Osteoblast (primary cell): ENCODE measurements around the gene INO80B. TPM values are rescaled to one million over a fixed set of nuclear protein-coding genes. Genes with fewer than 3 reads are reported as not detected.
A peak's percentile ranks its signal among the peaks of the same experiment; 100 is the strongest.

Experiments used
- DNase-seq: peaks from one replicate; pipeline ENCODE4 v3.0.0; 2011; ENCODE audit warnings: low spot score, mixed read lengths; ENCODE audit not compliant: insufficient read length; ENCODE audit errors: missing footprints
- H2AFZ ChIP-seq: 2 replicates; pipeline ENCODE4 v1.6.0; 2011; ENCODE audit warnings: mild to moderate bottlenecking, low read length
- H3K27ac ChIP-seq: 2 replicates; pipeline ENCODE4 v1.5.1; 2011; ENCODE audit warnings: mild to moderate bottlenecking, low read depth, low read length, moderate library complexity
- H3K27me3 ChIP-seq: 2 replicates; pipeline ENCODE4 v1.6.0; 2012; ENCODE audit warnings: mild to moderate bottlenecking, control low read depth, inconsistent platforms, low read length, moderate library complexity; ENCODE audit not compliant: insufficient read depth
- H3K36me3 ChIP-seq: 2 replicates; pipeline ENCODE4 v1.5.1; 2011; ENCODE audit warnings: mild to moderate bottlenecking, low read length, control low read depth, moderate library complexity; ENCODE audit not compliant: insufficient read depth
- H3K4me1 ChIP-seq: 2 replicates; pipeline ENCODE4 v1.5.1; 2011; ENCODE audit warnings: mild to moderate bottlenecking, low read length, control low read depth, moderate library complexity; ENCODE audit not compliant: insufficient read depth
- H3K4me2 ChIP-seq: 2 replicates; pipeline ENCODE4 v1.6.0; 2011; ENCODE audit warnings: mild to moderate bottlenecking, low read length; ENCODE audit not compliant: insufficient read depth
- H3K4me3 ChIP-seq: fragments of 200-600 bp; sonication (generic); 3 replicates; pipeline ENCODE4 v1.5.1; 2012; ENCODE audit warnings: mild to moderate bottlenecking, low read length, inconsistent platforms; ENCODE audit not compliant: insufficient read depth
- H3K79me2 ChIP-seq: 2 replicates; pipeline ENCODE4 v1.6.0; 2012; ENCODE audit warnings: mild to moderate bottlenecking, low read length, control low read depth, inconsistent platforms; ENCODE audit not compliant: insufficient read depth
- H3K9me3 ChIP-seq: 2 replicates; pipeline ENCODE4 v1.5.1; 2011; ENCODE audit warnings: low read depth, low read length, control low read depth
- H4K20me1 ChIP-seq: 2 replicates; pipeline ENCODE4 v1.6.0; 2012; ENCODE audit warnings: mild to moderate bottlenecking, low read length, control low read depth; ENCODE audit not compliant: insufficient read depth
- total RNA-seq: library from RNA; depleted of rRNA; stranded (reverse); fragments of >200 nt; gene quantifications from 2 replicates; pipeline ENCODE4 v1.2.3, GENCODE V29; 2012
- TF ChIP-seq, protein P1 (sequence below): IDR thresholded peaks from 2 replicates; pipeline ENCODE4 v1.5.1; 2011; ENCODE audit warnings: mild to moderate bottlenecking, low read depth, low read length, moderate library complexity; ENCODE audit errors: extremely low read depth

INO80B gene
- total RNA-seq, 1 donor, result 15.9 TPM

DNA sequence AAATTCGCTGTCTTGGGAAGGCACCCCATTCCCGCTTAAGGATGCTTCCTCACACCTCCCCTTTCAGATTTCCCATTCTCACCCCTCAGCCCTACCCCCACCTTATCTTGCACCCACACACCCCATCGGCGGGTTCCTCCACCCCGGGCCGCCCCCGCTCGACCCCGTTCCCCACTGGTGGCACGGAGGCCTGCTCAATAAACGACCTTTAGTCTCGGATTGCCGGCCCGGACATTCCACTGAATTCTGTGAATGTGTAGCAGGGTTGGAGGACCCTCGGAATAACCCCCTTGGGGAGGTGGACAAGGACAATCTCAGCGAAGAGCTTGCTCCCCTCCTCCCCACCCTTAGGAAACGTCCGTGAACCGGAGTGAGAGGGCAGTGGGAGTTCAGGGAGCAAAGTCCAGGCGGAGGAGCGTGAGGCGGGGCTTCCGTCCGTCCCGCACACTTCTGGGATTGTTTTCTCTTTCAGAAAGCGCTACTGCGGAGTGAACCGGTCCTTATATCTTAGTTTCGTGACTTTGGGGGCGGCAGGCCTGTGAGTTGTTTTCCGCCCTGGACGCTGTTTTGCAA lies 47.3 kb downstream of the INO80B start:
- H2AFZ ChIP-seq, result no peak overlapping the region
- no peaks in the 10 kb centered on the region for H3K27me3 ChIP-seq
- H3K4me2 ChIP-seq, result peak overlapping the region; percentile 91
- TF ChIP-seq, protein P1, sequence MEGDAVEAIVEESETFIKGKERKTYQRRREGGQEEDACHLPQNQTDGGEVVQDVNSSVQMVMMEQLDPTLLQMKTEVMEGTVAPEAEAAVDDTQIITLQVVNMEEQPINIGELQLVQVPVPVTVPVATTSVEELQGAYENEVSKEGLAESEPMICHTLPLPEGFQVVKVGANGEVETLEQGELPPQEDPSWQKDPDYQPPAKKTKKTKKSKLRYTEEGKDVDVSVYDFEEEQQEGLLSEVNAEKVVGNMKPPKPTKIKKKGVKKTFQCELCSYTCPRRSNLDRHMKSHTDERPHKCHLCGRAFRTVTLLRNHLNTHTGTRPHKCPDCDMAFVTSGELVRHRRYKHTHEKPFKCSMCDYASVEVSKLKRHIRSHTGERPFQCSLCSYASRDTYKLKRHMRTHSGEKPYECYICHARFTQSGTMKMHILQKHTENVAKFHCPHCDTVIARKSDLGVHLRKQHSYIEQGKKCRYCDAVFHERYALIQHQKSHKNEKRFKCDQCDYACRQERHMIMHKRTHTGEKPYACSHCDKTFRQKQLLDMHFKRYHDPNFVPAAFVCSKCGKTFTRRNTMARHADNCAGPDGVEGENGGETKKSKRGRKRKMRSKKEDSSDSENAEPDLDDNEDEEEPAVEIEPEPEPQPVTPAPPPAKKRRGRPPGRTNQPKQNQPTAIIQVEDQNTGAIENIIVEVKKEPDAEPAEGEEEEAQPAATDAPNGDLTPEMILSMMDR, result no peak
- peak; percentile 74 for DNase-seq
- H3K9me3 ChIP-seq, result no peaks in the 10 kb centered on the region
- H3K4me1 ChIP-seq, result peaks cover 50% of the 10 kb centered on the region
- peaks cover 41% of the 10 kb centered on the region for H3K79me2 ChIP-seq
- no peak overlapping the region for H3K27ac ChIP-seq
- H4K20me1 ChIP-seq, result no peaks in the 10 kb centered on the region
- peak overlapping the region; percentile 80 for H3K4me3 ChIP-seq
- H3K36me3 ChIP-seq, result peaks cover 14% of the 10 kb centered on the region

DNA sequence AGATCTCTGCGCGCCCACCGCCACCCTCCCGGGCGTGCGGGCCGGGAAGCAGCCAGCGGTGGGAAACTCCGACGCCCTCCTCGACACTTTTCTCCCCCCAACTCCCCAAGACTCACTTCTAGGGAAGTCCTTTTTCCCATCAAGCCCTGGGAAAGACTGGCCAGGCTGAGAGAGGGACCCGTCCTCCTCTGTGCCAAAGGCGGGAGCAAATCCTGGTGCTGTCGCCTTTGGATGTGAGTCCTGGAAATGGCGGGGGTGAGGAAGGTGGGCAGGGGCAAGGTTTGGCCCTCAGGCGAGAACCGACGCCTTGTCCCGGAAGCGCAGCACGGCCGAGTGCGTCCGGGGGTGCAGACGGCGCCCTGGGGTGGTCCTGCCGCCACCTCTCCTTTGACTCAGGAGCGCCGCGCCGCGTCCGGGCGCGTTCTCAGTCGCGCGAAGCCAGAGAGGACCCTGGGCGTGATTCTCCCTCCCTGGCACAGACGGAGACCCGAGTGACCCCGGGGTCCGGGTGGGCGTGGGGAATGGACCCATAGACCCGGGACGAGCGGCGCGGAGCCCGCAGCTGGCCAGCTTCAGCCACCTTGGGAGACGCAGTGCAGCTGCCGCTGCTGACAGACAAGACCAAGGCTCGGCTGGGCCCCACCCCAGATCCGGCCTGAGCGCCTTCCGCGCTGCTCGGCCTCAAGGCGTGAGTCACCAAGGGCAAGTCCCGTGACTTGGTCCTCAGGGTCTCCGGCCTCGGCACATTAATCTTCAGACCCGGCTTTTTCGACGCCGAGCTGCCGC lies 48.0 kb downstream of the INO80B start:
- Histone ChIP-seq H3K4me3 (peak overlapping the region; percentile 80), H3K27me3 (no peaks in the 10 kb centered on the region), H3K4me2 (peak overlapping the region; percentile 91), H3K27ac (peak overlapping the region; percentile 81), H3K9me3 (no peaks in the 10 kb centered on the region), H3K4me1 (peaks cover 53% of the 10 kb centered on the region), H3K79me2 (peaks cover 41% of the 10 kb centered on the region), H3K36me3 (peaks cover 14% of the 10 kb centered on the region), H4K20me1 (no peaks in the 10 kb centered on the region), H2AFZ (peak overlapping the region; percentile 82)
- TF ChIP-seq, protein P1, result peak; percentile 16
- DNase-seq, result peak; percentile 99

DNA sequence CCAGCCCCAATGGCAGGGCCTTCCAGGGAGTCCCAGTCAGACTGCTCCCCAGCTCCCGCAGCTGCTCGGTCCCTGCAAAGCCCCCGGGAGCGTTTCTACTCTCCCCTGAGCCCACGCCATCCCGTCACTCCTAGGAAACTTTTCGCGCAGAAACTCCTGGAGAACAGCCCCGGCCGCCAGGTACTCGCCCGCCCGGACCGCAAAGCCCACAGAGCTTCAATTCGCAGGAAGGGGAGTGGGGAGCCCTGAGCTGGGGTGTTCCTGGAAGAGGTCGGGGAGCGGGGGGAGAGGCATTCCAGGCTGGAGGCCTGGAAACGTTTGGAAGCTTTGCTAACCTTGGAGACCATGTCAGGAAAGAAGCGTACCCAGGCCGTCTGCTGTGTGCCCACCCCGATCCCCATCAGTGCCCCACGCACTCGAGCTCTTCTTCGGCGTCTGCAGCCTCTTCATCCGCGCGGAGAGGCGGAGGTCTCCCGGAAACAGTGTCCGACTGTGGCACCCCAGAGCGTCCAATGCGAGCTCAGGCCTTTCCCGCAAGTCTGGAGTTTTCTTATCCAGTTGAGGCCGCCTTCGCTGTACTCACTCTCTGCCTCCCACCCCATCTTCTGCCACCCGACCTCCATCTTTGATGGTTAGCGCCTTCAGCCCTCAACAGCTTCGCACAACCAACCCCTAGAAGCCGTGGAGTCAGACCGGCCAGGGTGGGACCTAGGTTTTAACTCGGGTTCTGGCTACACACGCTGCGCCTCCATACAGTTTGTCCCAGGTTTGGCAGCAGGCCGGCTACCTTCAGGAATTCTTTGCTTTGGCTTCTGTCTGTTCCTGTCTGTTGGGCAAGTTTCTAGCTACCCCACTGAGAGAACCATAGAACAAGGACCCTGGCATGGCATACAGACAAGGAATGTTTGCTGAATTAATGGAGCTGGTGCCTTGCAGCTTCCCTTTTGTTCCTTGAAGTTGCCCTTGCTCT lies 48.9 kb downstream of the INO80B start:
- H3K4me1 ChIP-seq, result peaks cover 54% of the 10 kb centered on the region
- H2AFZ ChIP-seq, result peak overlapping the region; percentile 82
- peaks cover 41% of the 10 kb centered on the region for H3K79me2 ChIP-seq
- peaks cover 14% of the 10 kb centered on the region for H3K36me3 ChIP-seq
- peak; percentile 86 for DNase-seq
- no peaks in the 10 kb centered on the region for H4K20me1 ChIP-seq
- H3K4me2 ChIP-seq, result peak overlapping the region; percentile 91
- H3K27ac ChIP-seq, result peak overlapping the region; percentile 81
- TF ChIP-seq, protein P1, result no peak
- peak overlapping the region; percentile 80 for H3K4me3 ChIP-seq
- no peaks in the 10 kb centered on the region for H3K9me3 ChIP-seq
- no peaks in the 10 kb centered on the region for H3K27me3 ChIP-seq
